ENCODE measurements around the gene SLC12A8. TPM values are rescaled to one million over a fixed set of nuclear protein-coding genes. Genes with fewer than 3 reads are reported as not detected.

The SLC12A8 gene
- total RNA-seq, 1 experiment from 2014 or later = 13.0 TPM

GRCh38 chr3:125121246-125122010 lies 91.1 kb downstream of the SLC12A8 start:
- ChIA-PET CTCF (interaction anchor here (0.7 kb wide), 1 partner anchor 8 kb away, joined by 4 read pairs; no protein-coding TSS in a partner anchor), POLR2A (interaction anchor here (1.1 kb wide), 1 partner anchor 11 kb away, joined by 3 read pairs; no protein-coding TSS in a partner anchor)
- H3K27ac Mint-ChIP-seq (ENCODE audit: low read depth, unreplicated experiment) = no peak overlapping the region
- no TSS peak for BruUV-seq (replicated peaks)
- H3K27me3 Mint-ChIP-seq (ENCODE audit: insufficient read depth, unreplicated experiment) = no peaks in the 10 kb centered on the region
- TF ChIP-seq CTCF (IDR thresholded peaks at IDR 0.05; ENCODE audit: unreplicated experiment) = no peak
- H3K9me3 Mint-ChIP-seq (ENCODE audit: unreplicated experiment) = no peaks in the 10 kb centered on the region
- H3K4me1 Mint-ChIP-seq (ENCODE audit: insufficient read depth, unreplicated experiment) = peaks cover 14% of the 10 kb centered on the region
- DNase-seq (ENCODE audit: unreplicated experiment) = no peak
- no peaks in the 10 kb centered on the region for H3K36me3 Mint-ChIP-seq (ENCODE audit: insufficient read depth, unreplicated experiment)
- no peak overlapping the region for H3K4me3 Mint-ChIP-seq (ENCODE audit: unreplicated experiment)
- intact Hi-C loops (cut with micrococcal nuclease) = no loop called here

- no peak for DNase-seq (ENCODE audit: unreplicated experiment)
- H3K4me1 Mint-ChIP-seq (ENCODE audit: insufficient read depth, unreplicated experiment) = peaks cover 12% of the 10 kb centered on the region
- H3K36me3 Mint-ChIP-seq (ENCODE audit: insufficient read depth, unreplicated experiment) = no peaks in the 10 kb centered on the region
- no peak overlapping the region for H3K27ac Mint-ChIP-seq (ENCODE audit: low read depth, unreplicated experiment)
- TF ChIP-seq CTCF (IDR thresholded peaks at IDR 0.05; ENCODE audit: unreplicated experiment) = no peak
- CTCF ChIA-PET = interaction anchor here (0.6 to 0.9 kb wide), 4 partner anchors 9 to 396 kb away, joined by 3 to 4 read pairs (median 3); no protein-coding TSS in a partner anchor
- POLR2A ChIA-PET = interaction anchor here (1.1 kb wide), 1 partner anchor 12 kb away, joined by 3 read pairs; no protein-coding TSS in a partner anchor
- BruUV-seq (replicated peaks) = no TSS peak
- H3K27me3 Mint-ChIP-seq (ENCODE audit: insufficient read depth, unreplicated experiment) = no peaks in the 10 kb centered on the region
- H3K4me3 Mint-ChIP-seq (ENCODE audit: unreplicated experiment) = no peak overlapping the region
- H3K9me3 Mint-ChIP-seq (ENCODE audit: unreplicated experiment) = no peaks in the 10 kb centered on the region
- intact Hi-C loops (cut with micrococcal nuclease) = no loop called here
Observed at GRCh38 chr3:125120379-125121122, 92.0 kb downstream of the SLC12A8 start.

- CTCF ChIA-PET = interaction anchor here (0.7 to 1.1 kb wide), 3 partner anchors 9 to 275 kb away, joined by 3 to 4 read pairs (median 3); no protein-coding TSS in a partner anchor
- BruUV-seq (replicated peaks) = no TSS peak
Observed at GRCh38 chr3:125119752-125120378, 92.7 kb downstream of the SLC12A8 start.

More at GRCh38 chr3:125119752-125120378, 92.7 kb downstream of the SLC12A8 start:
- DNase-seq (ENCODE audit: unreplicated experiment) = no peak
- intact Hi-C loops (cut with micrococcal nuclease) = no loop called here
- TF ChIP-seq CTCF (IDR thresholded peaks at IDR 0.05; ENCODE audit: unreplicated experiment) = no peak
- POLR2A ChIA-PET = no interaction called here
- Mint-ChIP-seq H3K4me3 (ENCODE audit: unreplicated experiment) (no peak overlapping the region), H3K9me3 (ENCODE audit: unreplicated experiment) (no peaks in the 10 kb centered on the region), H3K27me3 (ENCODE audit: insufficient read depth, unreplicated experiment) (no peaks in the 10 kb centered on the region), H3K27ac (ENCODE audit: low read depth, unreplicated experiment) (no peak overlapping the region), H3K36me3 (ENCODE audit: insufficient read depth, unreplicated experiment) (no peaks in the 10 kb centered on the region), H3K4me1 (ENCODE audit: insufficient read depth, unreplicated experiment) (peaks cover 12% of the 10 kb centered on the region)
